Upper lobe of right lung (tissue), 1 donor: Measurements from ENCODE around the gene MTRF1L. TPM values are rescaled to one million over a fixed set of nuclear protein-coding genes. Genes with fewer than 3 reads are reported as not detected.

Experiments used
- ATAC-seq: fragments of 200-7000 bp; cut with Tn5 transposase; one replicate; pipeline ENCODE4 v1.9.1; 2020; ENCODE audit warnings: mild to moderate bottlenecking, moderate library complexity
- DNase-seq: peaks from one replicate; pipeline ENCODE4 v3.0.0-alpha.2; 2020
- H3K27ac ChIP-seq: fragments of 200-600 bp; one replicate; pipeline ENCODE4 v1.8.0; 2022
- H3K27me3 ChIP-seq: fragments of 200-600 bp; one replicate; pipeline ENCODE4 v1.8.0; 2022; ENCODE audit warnings: mild to moderate bottlenecking
- H3K36me3 ChIP-seq: fragments of 200-600 bp; one replicate; pipeline ENCODE4 v1.8.0; 2022
- H3K4me1 ChIP-seq: fragments of 200-600 bp; one replicate; pipeline ENCODE4 v1.8.0; 2022
- H3K4me3 ChIP-seq: fragments of 200-600 bp; one replicate; pipeline ENCODE4 v1.8.0; 2022; ENCODE audit warnings: mild to moderate bottlenecking
- H3K9me3 ChIP-seq: fragments of 200-600 bp; one replicate; pipeline ENCODE4 v1.8.0; 2022
- CTCF ChIP-seq: fragments of 200-600 bp; IDR thresholded peaks from one replicate; pipeline ENCODE4 v1.8.0; 2022; ENCODE audit warnings: antibody characterized with exemption
- intact Hi-C: fragments of 100-400 bp; cut with DNase I; formaldehyde crosslinking; loops from one replicate; pipeline ENCODE4 v1.11.0; 2022
- total RNA-seq: library from RNA; stranded (reverse); fragmentation: NEBNext Ultra II Directional; extraction: Animal tissue kit (Norgen Biotek cat#: 25700); gene quantifications from one replicate; pipeline ENCODE4 v1.2.1, GENCODE V29; 2021
- donor health status: DM: no; HTN: yes; CAD: no; lungs with severe emphysema.

The MTRF1L gene
- total RNA-seq, 1 donor from 2014 or later: 17.9 TPM

DNA sequence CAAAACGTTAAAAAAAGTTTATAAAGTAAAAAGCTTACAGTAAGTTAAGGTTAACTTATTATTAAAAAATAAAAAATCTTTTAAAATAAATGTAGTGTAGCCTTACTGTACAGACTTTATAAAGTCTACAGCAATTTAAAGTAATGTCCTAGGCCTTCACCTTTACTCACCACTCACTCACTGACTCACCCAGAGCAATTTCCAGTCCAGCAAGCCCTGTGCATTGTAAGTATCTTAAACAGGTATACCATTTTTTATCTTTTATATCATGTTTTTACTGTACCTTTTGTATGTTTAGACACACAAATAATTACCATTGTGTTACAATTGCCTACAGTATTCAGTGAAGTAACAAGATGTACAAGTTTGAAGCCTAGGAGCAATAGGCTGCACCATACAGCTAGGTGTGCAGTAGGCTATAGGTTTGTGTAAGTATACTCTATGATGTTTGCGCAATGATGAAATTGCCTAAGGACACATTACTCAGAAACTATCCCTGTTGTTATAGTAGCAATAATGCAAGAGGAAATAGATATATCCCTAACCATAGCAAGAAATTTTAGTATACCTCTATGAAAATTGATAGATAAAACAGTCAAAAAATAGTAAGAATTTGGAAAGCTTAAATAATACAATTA, 59.1 kb downstream of the MTRF1L start:
- no peaks in the 10 kb centered on the region for H3K4me1 ChIP-seq
- H3K9me3 ChIP-seq: no peaks in the 10 kb centered on the region
- intact Hi-C loops: no loop called here
- no peak for TF ChIP-seq CTCF
- H3K27ac ChIP-seq: no peak overlapping the region
- peaks cover 6% of the 10 kb centered on the region for H3K27me3 ChIP-seq
- no peak for DNase-seq
- no peaks in the 10 kb centered on the region for H3K36me3 ChIP-seq
- ATAC-seq: no peak
- H3K4me3 ChIP-seq: no peak overlapping the region

DNA sequence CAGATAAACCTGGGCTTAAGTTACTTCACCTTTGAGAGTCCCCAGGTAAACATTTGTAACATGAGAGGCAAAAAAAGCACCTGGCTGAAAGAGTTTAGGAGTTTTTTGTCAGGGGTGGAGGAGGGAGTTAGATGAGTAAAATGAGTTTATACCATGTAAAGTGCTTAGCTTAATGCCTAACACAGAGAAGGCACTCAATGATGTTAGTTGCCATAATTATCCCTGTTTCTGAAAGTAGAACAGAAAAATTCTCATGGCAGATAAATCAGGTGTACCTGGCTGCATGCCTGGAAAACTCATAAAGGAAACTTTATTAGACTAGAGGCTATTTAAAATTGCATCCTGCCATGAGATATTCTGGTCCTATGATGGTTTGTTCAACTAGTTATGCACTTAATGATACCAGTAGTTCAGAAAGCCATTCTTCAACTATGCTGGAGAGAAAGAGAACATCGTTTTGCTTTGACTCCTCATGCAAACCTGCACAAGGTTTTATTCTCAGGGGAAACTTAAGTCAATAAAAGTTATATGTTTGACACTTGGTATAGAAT, 60.1 kb downstream of the MTRF1L start:
- H3K9me3 ChIP-seq: no peaks in the 10 kb centered on the region
- no peak for DNase-seq
- no peak overlapping the region for H3K4me3 ChIP-seq
- H3K27me3 ChIP-seq: peaks cover 6% of the 10 kb centered on the region
- no peak for TF ChIP-seq CTCF
- intact Hi-C loops: no loop called here
- H3K4me1 ChIP-seq: no peaks in the 10 kb centered on the region
- H3K27ac ChIP-seq: no peak overlapping the region
- no peaks in the 10 kb centered on the region for H3K36me3 ChIP-seq
- ATAC-seq: no peak

DNA sequence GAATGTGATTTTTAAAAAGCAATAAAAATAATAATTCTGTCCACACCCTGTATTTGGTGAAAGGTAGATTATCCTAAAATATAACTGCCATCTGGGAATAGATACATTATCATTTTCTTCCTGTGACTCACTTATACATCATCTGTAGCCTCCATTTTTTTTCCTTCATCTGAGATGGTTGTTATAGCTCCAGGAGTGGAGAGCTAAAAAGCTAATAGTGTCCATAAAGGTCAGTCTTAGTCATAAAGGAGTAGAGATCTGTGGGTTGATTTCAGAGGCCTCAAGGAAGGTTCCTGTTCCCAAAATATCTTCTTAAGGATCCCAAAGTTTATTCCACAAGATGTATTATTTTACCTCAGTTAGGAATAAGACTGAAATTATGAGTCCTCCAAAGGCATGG, 60.8 kb downstream of the MTRF1L start:
- no peak overlapping the region for H3K27ac ChIP-seq
- DNase-seq: no peak
- intact Hi-C loops: no loop called here
- no peak overlapping the region for H3K4me3 ChIP-seq
- no peak for TF ChIP-seq CTCF
- H3K36me3 ChIP-seq: no peaks in the 10 kb centered on the region
- no peaks in the 10 kb centered on the region for H3K4me1 ChIP-seq
- no peaks in the 10 kb centered on the region for H3K9me3 ChIP-seq
- H3K27me3 ChIP-seq: peaks cover 6% of the 10 kb centered on the region
- ATAC-seq: no peak

Other genes with a start within 250 kb of the MTRF1L start
- 4.9 TPM for gene FBXO5, start 19.7 kb downstream of the MTRF1L start, total RNA-seq
- 0.26 TPM for gene RGS17, start 128.6 kb upstream of the MTRF1L start, total RNA-seq